ENCODE data around the gene INSM2.

INSM2 gene

DNA sequence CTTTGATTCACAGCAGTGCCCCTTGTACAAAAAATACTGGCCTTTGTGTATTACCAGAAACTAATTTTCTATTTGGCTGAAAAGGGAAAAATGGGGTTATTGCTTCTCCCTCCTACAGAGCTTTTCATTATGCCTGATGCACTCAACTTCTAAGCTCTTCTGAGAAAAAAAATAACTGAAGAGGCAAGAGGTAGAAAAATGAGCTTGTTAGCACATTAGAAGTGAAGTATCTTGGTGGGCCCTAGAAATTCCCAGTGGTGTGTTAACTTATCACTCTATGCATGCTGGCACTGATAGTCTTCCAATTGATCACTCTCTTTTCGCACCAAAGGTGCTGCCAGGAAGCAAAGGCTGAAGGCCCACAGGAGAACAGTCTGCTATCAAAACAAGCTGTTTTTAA, 17.1 kb downstream of the INSM2 start:
- no peak for DNase-seq

GRCh38 chr14:35553808-35554207, 19.8 kb downstream of the INSM2 start:
- DNase-seq: no peak

GRCh38 chr14:35556548-35556947, 22.6 kb downstream of the INSM2 start:
- peak; percentile 6 for DNase-seq

- no peak for DNase-seq
Observed at GRCh38 chr14:35557221-35557747, 23.3 kb downstream of the INSM2 start.

DNA sequence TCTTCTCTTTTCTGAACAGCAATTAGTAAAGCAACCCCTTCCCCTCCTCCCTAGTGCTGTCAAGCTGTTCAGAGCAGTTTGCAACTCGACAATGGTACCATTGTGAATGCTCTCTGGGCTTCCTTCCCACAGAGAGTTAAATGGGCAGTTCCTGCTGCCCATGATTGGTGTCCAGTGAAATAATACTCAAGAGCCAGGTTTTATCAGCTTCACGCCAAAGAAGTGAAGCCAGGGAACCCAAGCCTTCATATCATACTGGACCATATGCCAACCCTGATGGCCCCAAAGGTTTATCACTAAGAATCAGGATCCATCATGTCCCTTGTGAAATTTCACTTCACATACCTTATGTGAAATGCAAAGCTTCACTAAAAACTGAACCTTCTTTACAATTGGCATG, 24.7 kb downstream of the INSM2 start:
- DNase-seq: no peak

- DNase-seq: no peak
Observed at GRCh38 chr14:35565871-35566464, 32.0 kb downstream of the INSM2 start.

DNA sequence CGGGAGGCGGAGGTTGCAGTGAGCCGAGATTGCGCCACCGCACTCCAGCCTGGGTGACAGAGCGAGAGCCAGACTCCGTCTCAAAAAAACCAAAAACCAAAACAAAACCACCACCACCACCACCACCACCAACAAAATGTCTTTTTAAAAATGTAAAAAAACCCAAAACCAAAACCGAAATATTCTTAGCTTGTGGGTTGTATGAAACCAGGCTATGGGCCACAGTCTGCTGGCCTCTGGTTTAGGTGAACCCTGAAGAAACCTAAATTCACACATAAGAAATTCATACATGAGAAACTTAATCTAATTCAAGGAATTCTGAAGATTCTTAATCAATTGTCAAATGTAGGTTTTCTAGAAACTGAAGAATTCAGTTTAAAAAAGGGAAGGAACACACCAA, 37.6 kb downstream of the INSM2 start:
- DNase-seq: no peak

DNA sequence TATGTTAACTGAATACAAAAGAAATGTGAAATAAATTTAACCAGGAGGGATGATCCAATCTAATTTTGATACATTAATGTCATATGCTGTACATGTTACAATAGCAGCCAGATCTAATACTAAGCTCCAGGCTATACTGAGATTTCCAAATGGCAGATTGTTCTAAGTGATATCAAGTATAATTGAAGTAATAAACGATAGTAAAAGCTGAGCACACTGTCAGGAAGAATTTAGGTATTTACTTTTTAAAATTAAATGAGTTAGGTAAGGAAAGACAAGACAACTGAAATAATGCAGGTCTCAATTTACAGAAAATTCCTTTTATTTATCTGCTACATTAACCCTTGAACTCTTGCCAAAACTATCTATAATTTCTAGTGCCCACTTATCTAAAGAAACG, 39.9 kb downstream of the INSM2 start:
- DNase-seq: no peak

DNA sequence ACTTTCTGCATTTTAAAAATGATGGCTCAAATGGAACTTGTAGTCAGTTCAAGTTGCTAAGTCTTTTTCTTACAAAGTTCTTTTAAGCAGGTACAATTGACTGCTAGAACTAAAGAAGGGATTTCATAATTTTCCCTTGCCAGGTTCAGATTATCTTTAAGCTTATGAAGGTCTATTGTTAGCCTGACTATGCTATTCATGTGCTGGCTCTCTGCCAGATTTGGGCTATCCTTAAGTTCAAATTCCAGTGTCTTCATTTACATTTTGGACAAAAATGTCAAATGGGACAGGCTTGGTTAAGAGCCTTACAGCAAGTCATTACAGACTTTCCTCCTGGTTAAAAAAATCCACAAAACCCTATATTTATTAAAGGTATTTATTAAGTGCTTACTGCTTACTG, 42.3 kb downstream of the INSM2 start:
- DNase-seq: no peak

DNA sequence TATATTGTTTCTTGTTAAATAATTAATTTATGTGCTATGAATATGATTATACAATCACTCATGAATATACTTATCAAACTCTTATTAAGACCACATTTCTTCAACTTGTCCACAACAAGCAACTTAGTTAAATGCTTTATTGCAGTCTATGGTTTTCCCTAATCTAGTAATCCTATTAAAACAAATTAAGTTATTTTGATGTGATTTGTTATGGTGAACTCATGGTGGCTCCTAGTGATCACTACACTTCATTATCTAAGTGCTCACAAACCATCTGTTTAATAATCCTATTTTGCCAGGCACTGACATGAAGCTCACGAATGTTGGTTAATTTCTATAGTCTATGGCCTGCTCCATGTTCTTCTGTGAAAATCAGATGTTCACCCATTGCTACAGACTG, 42.9 kb downstream of the INSM2 start:
- DNase-seq: no peak

DNA sequence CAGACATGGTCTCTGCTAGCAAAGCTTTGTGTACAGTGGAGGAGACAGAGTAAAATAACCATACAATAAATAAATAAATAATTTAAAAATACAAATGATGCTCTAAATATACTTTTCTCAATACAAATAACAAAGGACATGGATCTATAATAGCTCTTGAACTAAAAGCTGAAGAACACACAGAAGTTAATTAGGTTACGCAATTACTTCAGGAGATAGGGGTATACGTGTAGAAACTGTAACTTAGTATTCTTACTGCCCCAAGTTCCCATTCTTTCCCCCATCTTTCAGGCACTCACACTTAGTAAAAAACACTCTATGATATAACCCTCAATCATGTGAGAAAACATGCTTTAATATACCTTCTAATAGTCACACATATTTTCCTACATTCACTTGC, 44.2 kb downstream of the INSM2 start:
- no peak for DNase-seq

- no peak for DNase-seq
Observed at GRCh38 chr14:35578639-35579038, 44.7 kb downstream of the INSM2 start.

Measured in DMS53 (cell line).